Measurements from ENCODE around the gene DDHD1. TPM values are rescaled to one million over a fixed set of nuclear protein-coding genes. Genes with fewer than 3 reads are reported as not detected.

DDHD1 gene
- total RNA-seq, 2 experiments from 2014 or later, result 42.5 to 44.5 TPM

- no peak overlapping the region for H3K4me3 Mint-ChIP-seq
- TF ChIP-seq CTCF (IDR thresholded peaks at IDR 0.05), result no peak
- Histone ChIP-seq H3K4me3 (ENCODE audit: low read length) (no peak overlapping the region), H3K27me3 (ENCODE audit: control insufficient read depth in 1 of 2, insufficient read depth in 2 of 2, low read length in 2 of 2) (no peaks in the 10 kb centered on the region), H3K9me3 (ENCODE audit: control insufficient read depth in 1 of 2, insufficient read depth in 1 of 2, low read length in 2 of 2) (no peaks in the 10 kb centered on the region), H3K36me3 (ENCODE audit: insufficient read depth, low read length) (no peaks in the 10 kb centered on the region), H3K4me1 (ENCODE audit: insufficient read depth, low read length) (no peaks in the 10 kb centered on the region), H3K27ac (ENCODE audit: low read depth in 1 of 2, low read length in 2 of 2) (no peak overlapping the region)
- ChIA-PET POLR2A (interaction anchor here (0.6 kb wide), 1 partner anchor 11 kb away, joined by 3 read pairs; no protein-coding TSS in a partner anchor), CTCF (no interaction called here)
- DNase-seq, result no peak
- H3K4me1 Mint-ChIP-seq (ENCODE audit: low read depth), result no peaks in the 10 kb centered on the region
- no peaks in the 10 kb centered on the region for H3K27me3 Mint-ChIP-seq
- H3K9me3 Mint-ChIP-seq, result no peaks in the 10 kb centered on the region
- no peak for ATAC-seq (ENCODE audit: poor library complexity)
- no peaks in the 10 kb centered on the region for H3K36me3 Mint-ChIP-seq (ENCODE audit: low read depth)
- intact Hi-C loops (cut with DNase I, micrococcal nuclease), result no loop called here
- no peak overlapping the region for H3K27ac Mint-ChIP-seq
Observed at GRCh38 chr14:53006931-53007562, 146.1 kb downstream of the DDHD1 start.

- Mint-ChIP-seq H3K36me3 (ENCODE audit: low read depth) (no peaks in the 10 kb centered on the region), H3K27me3 (peaks cover 6% of the 10 kb centered on the region), H3K27ac (no peak overlapping the region), H3K4me1 (ENCODE audit: low read depth) (no peaks in the 10 kb centered on the region), H3K9me3 (no peaks in the 10 kb centered on the region), H3K4me3 (no peak overlapping the region)
- Histone ChIP-seq H3K36me3 (ENCODE audit: insufficient read depth, low read length) (no peaks in the 10 kb centered on the region), H3K9me3 (ENCODE audit: control insufficient read depth in 1 of 2, insufficient read depth in 1 of 2, low read length in 2 of 2) (no peaks in the 10 kb centered on the region), H3K27ac (ENCODE audit: low read depth in 1 of 2, low read length in 2 of 2) (no peak overlapping the region), H3K4me3 (ENCODE audit: low read length) (no peak overlapping the region), H3K27me3 (ENCODE audit: control insufficient read depth in 1 of 2, insufficient read depth in 2 of 2, low read length in 2 of 2) (no peaks in the 10 kb centered on the region), H3K4me1 (ENCODE audit: insufficient read depth, low read length) (no peaks in the 10 kb centered on the region)
- TF ChIP-seq CTCF (IDR thresholded peaks at IDR 0.05), result no peak
- DNase-seq (no peak), ATAC-seq (ENCODE audit: poor library complexity) (no peak)
- ChIA-PET POLR2A (no interaction called here), CTCF (no interaction called here)
- intact Hi-C loops (cut with DNase I, micrococcal nuclease), result no loop called here
Observed at GRCh38 chr14:53004976-53005375, 148.1 kb downstream of the DDHD1 start.

GRCh38 chr14:53003776-53004175, 149.3 kb downstream of the DDHD1 start:
- H3K27ac ChIP-seq (ENCODE audit: low read depth in 1 of 2, low read length in 2 of 2), result no peak overlapping the region
- H3K27ac Mint-ChIP-seq, result no peak overlapping the region
- no peaks in the 10 kb centered on the region for H3K4me1 ChIP-seq (ENCODE audit: insufficient read depth, low read length)
- ATAC-seq (ENCODE audit: poor library complexity), result no peak
- no peak overlapping the region for H3K4me3 ChIP-seq (ENCODE audit: low read length)
- no peak overlapping the region for H3K4me3 Mint-ChIP-seq
- intact Hi-C loops (cut with DNase I, micrococcal nuclease), result no loop called here
- H3K27me3 ChIP-seq (ENCODE audit: control insufficient read depth in 1 of 2, insufficient read depth in 2 of 2, low read length in 2 of 2), result no peaks in the 10 kb centered on the region
- no peaks in the 10 kb centered on the region for H3K36me3 Mint-ChIP-seq (ENCODE audit: low read depth)
- no peaks in the 10 kb centered on the region for H3K9me3 ChIP-seq (ENCODE audit: control insufficient read depth in 1 of 2, insufficient read depth in 1 of 2, low read length in 2 of 2)
- H3K4me1 Mint-ChIP-seq (ENCODE audit: low read depth), result no peaks in the 10 kb centered on the region
- H3K9me3 Mint-ChIP-seq, result no peaks in the 10 kb centered on the region
- POLR2A ChIA-PET, result no interaction called here
- CTCF ChIA-PET, result no interaction called here
- no peak for DNase-seq
- H3K36me3 ChIP-seq (ENCODE audit: insufficient read depth, low read length), result no peaks in the 10 kb centered on the region
- peaks cover 6% of the 10 kb centered on the region for H3K27me3 Mint-ChIP-seq
- TF ChIP-seq CTCF (IDR thresholded peaks at IDR 0.05), result no peak
